H1 (cell line): Measurements from ENCODE around the gene RTN4RL2. TPM values are rescaled to one million over a fixed set of nuclear protein-coding genes. Genes with fewer than 3 reads are reported as not detected.

Experiments used
- CTCF ChIA-PET: fragments of 300-600 bp; sonication (Branson Sonifier 250); formaldehyde crosslinking; loops from one replicate; lab custom pipeline; 2021; ENCODE audit not compliant: partially characterized antibody; lab: Charles Lee
- POLR2A ChIA-PET: fragments of 300-600 bp; sonication (Branson Sonifier 250); formaldehyde crosslinking; loops from one replicate; lab custom pipeline; 2021; ENCODE audit warnings: inconsistent platforms; ENCODE audit not compliant: partially characterized antibody; lab: Charles Lee
- DNase-seq, 2 experiments: peaks; one replicate each; pipeline versions ENCODE4 v3.0.0 to v3.0.0-alpha.2; 2010 to 2022; ENCODE audit warnings: low spot score in 2 of 2, low read depth in 1 of 2, mixed read lengths in 1 of 2
- FAIRE-seq: peaks from 2 replicates; lab custom pipeline; 2011; peaks lifted over from hg19 to GRCh38; lab: Jason Lieb, UNC
- H2AFZ ChIP-seq: 2 replicates; pipeline ENCODE4 v1.8.1; 2012; ENCODE audit warnings: low read length, inconsistent platforms
- H2AK5ac ChIP-seq: 2 replicates; pipeline ENCODE4 v1.6.1; 2013; ENCODE audit warnings: low read depth, low read length
- H2BK120ac ChIP-seq: replicated peaks from 2 replicates; pipeline ENCODE3; 2013; ENCODE audit warnings: low read depth, low read length, inconsistent platforms
- H2BK12ac ChIP-seq: 2 replicates; pipeline ENCODE4 v1.6.1; 2013; ENCODE audit warnings: low read depth, low read length
- H2BK15ac ChIP-seq: 2 replicates; pipeline ENCODE4 v1.6.1; 2013; ENCODE audit warnings: low read length
- H2BK20ac ChIP-seq: 2 replicates; pipeline ENCODE4 v1.6.1; 2013; ENCODE audit warnings: low read length
- H2BK5ac ChIP-seq: 2 replicates; pipeline ENCODE4 v1.6.1; 2013; ENCODE audit warnings: low read depth, low read length
- H3K14ac ChIP-seq: 2 replicates; pipeline ENCODE4 v1.6.1; 2013; ENCODE audit warnings: inconsistent platforms; ENCODE audit not compliant: insufficient read length
- H3K18ac ChIP-seq: 2 replicates; pipeline ENCODE4 v1.6.1; 2013; ENCODE audit warnings: low read length; ENCODE audit errors: extremely low read depth
- H3K23ac ChIP-seq: 2 replicates; pipeline ENCODE4 v1.6.1; 2013; ENCODE audit warnings: inconsistent platforms; ENCODE audit not compliant: insufficient read length
- H3K23me2 ChIP-seq: 2 replicates; pipeline ENCODE4 v1.6.1; 2013; ENCODE audit warnings: low read depth, low read length
- H3K27ac ChIP-seq: 2 replicates; pipeline ENCODE4 v1.6.1; 2011; ENCODE audit warnings: low read depth, low read length, inconsistent platforms
- H3K27me3 ChIP-seq, 4 experiments: replicated peaks in 1 of 4; 1 replicate in 1 of 4; 2 replicates in 3 of 4; pipeline versions ENCODE4 v1.6.1 to v1.8.1; 2011 to 2013; ENCODE audit warnings: low read length in 3 of 4, mild to moderate bottlenecking in 3 of 4, inconsistent platforms in 2 of 4, mixed read lengths in 2 of 4, moderate library complexity in 1 of 4; ENCODE audit not compliant: control insufficient read depth in 3 of 4, insufficient read depth in 3 of 4; ENCODE audit errors: extremely low read depth in 1 of 4
- H3K36me3 ChIP-seq, 4 experiments: 2 replicates each; pipeline versions ENCODE4 v1.6.1 to v1.8.1; 2011 to 2013; ENCODE audit warnings: mild to moderate bottlenecking in 4 of 4, low read length in 3 of 4, moderate library complexity in 2 of 4, control low read depth in 1 of 4, inconsistent platforms in 1 of 4; ENCODE audit not compliant: insufficient read depth in 4 of 4, control insufficient read depth in 2 of 4
- H3K4ac ChIP-seq: replicated peaks from 2 replicates; pipeline ENCODE3; 2013; ENCODE audit warnings: low read length, low read depth, mixed read lengths, inconsistent platforms; ENCODE audit not compliant: insufficient read length
- H3K4me1 ChIP-seq, 4 experiments: replicated peaks in 1 of 4; 1 replicate in 1 of 4; 2 replicates in 3 of 4; pipeline versions ENCODE4 v1.6.1 to v1.8.1; 2011 to 2013; ENCODE audit warnings: low read length in 3 of 4, inconsistent platforms in 2 of 4, mixed read lengths in 1 of 4; ENCODE audit not compliant: insufficient read depth in 4 of 4, control insufficient read depth in 3 of 4
- H3K4me2 ChIP-seq, 2 experiments: 2 replicates each; pipeline versions ENCODE4 v1.6.1 to v1.8.1; 2011 to 2013; ENCODE audit warnings: low read depth in 2 of 2, low read length in 2 of 2, control low read depth in 1 of 2, inconsistent platforms in 1 of 2, mild to moderate bottlenecking in 1 of 2; ENCODE audit not compliant: insufficient read depth in 1 of 2
- H3K4me3 ChIP-seq, 4 experiments: fragments of 200-600, 300-600 bp in 1 of 4; sonication (generic), shearing (Covaris generic), sonication (Bioruptor Twin) in 1 of 4; 2 replicates each; pipeline versions ENCODE4 v1.5.1 to v1.8.1; 2011 to 2016; ENCODE audit warnings: low read length in 4 of 4, low read depth in 3 of 4, control low read depth in 2 of 4, inconsistent platforms in 2 of 4, mild to moderate bottlenecking in 2 of 4, mixed read lengths in 1 of 4, moderate library complexity in 1 of 4; ENCODE audit not compliant: insufficient read depth in 2 of 4; ENCODE audit errors: extremely low read depth in 1 of 4
- H3K56ac ChIP-seq: replicated peaks from 2 replicates; pipeline ENCODE3; 2013; ENCODE audit warnings: low read depth, mild to moderate bottlenecking, mixed read lengths, low read length, inconsistent platforms; ENCODE audit not compliant: insufficient read length
- H3K79me1 ChIP-seq: 2 replicates; pipeline ENCODE4 v1.6.1; 2013; ENCODE audit warnings: low read depth, low read length, control low read depth
- H3K79me2 ChIP-seq, 2 experiments: 2 replicates each; pipeline versions ENCODE4 v1.6.1 to v1.8.1; 2012 to 2013; ENCODE audit warnings: low read length in 2 of 2, mild to moderate bottlenecking in 2 of 2, inconsistent platforms in 1 of 2; ENCODE audit not compliant: insufficient read depth in 2 of 2, control insufficient read depth in 1 of 2
- H3K9ac ChIP-seq, 4 experiments: replicated peaks in 1 of 4; 1 replicate in 1 of 4; 2 replicates in 3 of 4; pipeline versions ENCODE4 v1.6.1 to v1.8.1; 2011 to 2013; ENCODE audit warnings: low read depth in 3 of 4, low read length in 3 of 4, control low read depth in 2 of 4, mild to moderate bottlenecking in 2 of 4, moderate library complexity in 2 of 4, inconsistent platforms in 1 of 4; ENCODE audit errors: extremely low read depth in 1 of 4
- H3K9me3 ChIP-seq, 2 experiments: 2 replicates each; pipeline versions ENCODE4 v1.6.1 to v1.8.1; 2012 to 2013; ENCODE audit warnings: mild to moderate bottlenecking in 2 of 2, moderate library complexity in 2 of 2, control low read depth in 1 of 2, inconsistent platforms in 1 of 2, low read depth in 1 of 2, low read length in 1 of 2, mixed read lengths in 1 of 2; ENCODE audit not compliant: insufficient read depth in 2 of 2
- H4K20me1 ChIP-seq, 2 experiments: replicated peaks in 1 of 2; 2 replicates each; pipeline versions ENCODE3 to v1.8.1; 2011 to 2013; ENCODE audit warnings: inconsistent platforms in 2 of 2, low read length in 2 of 2, mild to moderate bottlenecking in 1 of 2; ENCODE audit not compliant: insufficient read depth in 2 of 2, control insufficient read depth in 1 of 2
- H4K5ac ChIP-seq: 2 replicates; pipeline ENCODE4 v1.6.1; 2013; ENCODE audit warnings: low read length, low read depth, mixed read lengths, inconsistent platforms; ENCODE audit not compliant: insufficient read length
- H4K8ac ChIP-seq: 2 replicates; pipeline ENCODE4 v1.8.0; 2013; ENCODE audit warnings: mild to moderate bottlenecking, moderate library complexity, low read length, inconsistent platforms; ENCODE audit not compliant: insufficient read depth; ENCODE audit errors: extremely low read depth
- H4K91ac ChIP-seq: replicated peaks from 2 replicates; pipeline ENCODE3; 2013; ENCODE audit warnings: low read length, mixed read lengths, inconsistent platforms; ENCODE audit not compliant: insufficient read length
- CTBP2 ChIP-seq: IDR thresholded peaks from 2 replicates; pipeline ENCODE4 v1.7.0; 2011; ENCODE audit warnings: borderline replicate concordance, mild to moderate bottlenecking, moderate library complexity, mixed read lengths, low read length; ENCODE audit not compliant: insufficient read depth, insufficient read length
- EGR1 ChIP-seq: IDR thresholded peaks from 2 replicates; pipeline ENCODE4 v1.6.1; 2011; ENCODE audit warnings: low read depth, low read length, borderline replicate concordance
- MAX ChIP-seq: IDR thresholded peaks from 2 replicates; pipeline ENCODE4 v1.6.1; 2012; ENCODE audit warnings: inconsistent platforms
- PHF8 ChIP-seq: fragments of 200-600 bp; sonication (generic); conservative IDR thresholded peaks from 2 replicates; pipeline ENCODE4 v1.7.1; 2012; ENCODE audit warnings: low read depth, mild to moderate bottlenecking, inconsistent platforms, low read length, moderate library complexity
- RFX5 ChIP-seq: IDR thresholded peaks from 2 replicates; pipeline ENCODE4 v1.6.1; 2011; ENCODE audit warnings: low read depth, low read length, improper control_type of control experiment, borderline replicate concordance
- SUZ12 ChIP-seq: fragments of 200-600 bp; sonication (generic); IDR thresholded peaks from 2 replicates; pipeline ENCODE4 v1.6.1; 2012; ENCODE audit warnings: mild to moderate bottlenecking, inconsistent platforms, low read length, moderate library complexity, mixed read lengths
- YY1 ChIP-seq: IDR thresholded peaks from 2 replicates; pipeline ENCODE4 v1.6.1; 2011; ENCODE audit warnings: low read depth, mild to moderate bottlenecking, low read length
- ZNF274 ChIP-seq: IDR thresholded peaks from 2 replicates; pipeline ENCODE4 v1.7.0; 2012; ENCODE audit warnings: low read length, borderline replicate concordance; ENCODE audit errors: extremely low read depth
- WGBS, 2 experiments: shearing (Covaris generic) in 1 of 2; methylation state at CpG; one replicate each; pipeline versions ENCODE4 v1.1.6 to v1.1.7; 2013 to 2015; ENCODE audit warnings: low lambda C conversion rate in 2 of 2, mixed read lengths in 2 of 2, inconsistent platforms in 1 of 2, low coverage in 1 of 2, missing lambda C conversion rate in 1 of 2; ENCODE audit not compliant: insufficient replicate concordance in 2 of 2, insufficient coverage in 1 of 2, insufficient read length in 1 of 2; ENCODE audit errors: extremely low coverage in 1 of 2, missing lambda C conversion rate in 1 of 2; 5-methylcytosine and 5-hydroxymethylcytosine counted together
- polyA plus RNA-seq, 7 experiments: library from polyadenylated mRNA; depleted of rRNA in 3 of 7; stranded (reverse) in 5 of 7; unstranded in 2 of 7; fragments of >200 nt in 5 of 7; fragments of 200-250 nt in 2 of 7; gene quantifications; 1 replicate in 5 of 7; 2 replicates in 1 of 7; 4 replicates in 1 of 7; pipeline versions ENCODE4 v1.2.1 to v1.2.3, GENCODE V29; 2011 to 2013; ENCODE audit warnings: missing spikeins in 2 of 7, mixed read lengths in 2 of 7
- total RNA-seq: library from RNA; stranded (reverse); fragmentation: NEBNext Ultra II Directional; extraction: Animal tissue kit (Norgen Biotek cat#: 25700); gene quantifications from 2 replicates; pipeline ENCODE4 v1.2.1, GENCODE V29; 2021
- TF ChIP-seq, protein P1 (sequence below): IDR thresholded peaks from 2 replicates; pipeline ENCODE4 v1.6.1; 2012; ENCODE audit warnings: inconsistent platforms

The RTN4RL2 gene
- total and polyA plus RNA-seq, 2 of the 8 experiments (the other 6 are each of a cell fraction or from before 2014, with no cell fraction given): 11.4 to 23.7 TPM

- Histone ChIP-seq H4K20me1 (peaks cover 2 to 3% of the 10 kb centered on the region in 2 experiments), H2AFZ (peak overlapping the region; percentile 48; the same call in 1 of the 2 replicates), H2BK20ac (no peak overlapping the region), H4K91ac (peak overlapping the region; percentile 22), H3K56ac (peak overlapping the region; percentile 8), H3K9ac (peak overlapping the region; percentile 46 to 77 (median 56); a peak in 6 of 7 replicates), H2BK120ac (no peak overlapping the region), H3K79me1 (0 out of 2 replicates have a peak, but pooled peaks cover 2% of the 10 kb centered on the region), H3K4me1 (peaks cover 3 to 10% (median 5%) of the 10 kb centered on the region in 4 experiments), H2BK15ac (no peak overlapping the region), H3K23me2 (peaks cover 19% of the 10 kb centered on the region; the same call in 1 of the 2 replicates), H3K27ac (no peak overlapping the region), H4K8ac (peak overlapping the region; percentile 91), H2BK5ac (no peak overlapping the region), H3K36me3 (no peaks in the 10 kb centered on the region), H3K18ac (peak overlapping the region; percentile 87), H3K9me3 (no peaks in the 10 kb centered on the region), H3K14ac (no peak overlapping the region), H3K4ac (peak overlapping the region; percentile 66), H3K23ac (no peak overlapping the region), H3K27me3 (peaks cover 0 to 21% (median 10%) of the 10 kb centered on the region in 4 experiments; a peak in 4 of 7 replicates), H2AK5ac (0 out of 2 replicates have a peak overlapping the region, but pooled peaks have one; percentile 13), H2BK12ac (peak overlapping the region; percentile 60; the same call in 1 of the 2 replicates), H3K79me2 (peaks cover 0 to 17% of the 10 kb centered on the region in 2 experiments; a peak in 3 of 4 replicates), H4K5ac (no peak overlapping the region), H3K4me2 (peak overlapping the region; percentile 56 to 95), H3K4me3 (peak overlapping the region; percentile 49 to 76 (median 68))
- 8% methylated on average over 35 of the region's 35 CpGs; no CpG with 5 or more reads in 1 of the 2 experiments for WGBS, 2 experiments
- ChIA-PET CTCF (interaction anchor here (0.7 to 25.4 kb wide), 10 partner anchors 13 to 168 kb away, joined by 3 to 1146 read pairs (median 4); partner anchors contain the start of gene TIMM10), POLR2A (interaction anchor here (0.9 to 8.4 kb wide), 22 partner anchors 9 to 227 kb away, joined by 3 to 110 read pairs (median 8); partner anchors contain the start of genes RTN4RL2, SELENOH, SMTNL1 and TIMM10)
- no peak for FAIRE-seq
- TF ChIP-seq CTBP2: no peak
- TF ChIP-seq YY1: 0 out of 2 replicates have a peak, but pooled peaks have one; percentile 11
- TF ChIP-seq ZNF274: no peak
- TF ChIP-seq MAX: peak; percentile 71; the same call in 1 of the 2 replicates
- no peak for TF ChIP-seq SUZ12
- TF ChIP-seq PHF8: no peak
- TF ChIP-seq, protein P1, sequence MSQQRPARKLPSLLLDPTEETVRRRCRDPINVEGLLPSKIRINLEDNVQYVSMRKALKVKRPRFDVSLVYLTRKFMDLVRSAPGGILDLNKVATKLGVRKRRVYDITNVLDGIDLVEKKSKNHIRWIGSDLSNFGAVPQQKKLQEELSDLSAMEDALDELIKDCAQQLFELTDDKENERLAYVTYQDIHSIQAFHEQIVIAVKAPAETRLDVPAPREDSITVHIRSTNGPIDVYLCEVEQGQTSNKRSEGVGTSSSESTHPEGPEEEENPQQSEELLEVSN: 0 out of 2 replicates have a peak, but pooled peaks have one; percentile 5
- TF ChIP-seq EGR1: no peak
- TF ChIP-seq RFX5: no peak
- no peak for DNase-seq
Measured at GRCh38 chr11:57513911-57514537, 53.7 kb downstream of the RTN4RL2 start.
